ENCODE measurements around the gene CLSTN2.

DNA sequence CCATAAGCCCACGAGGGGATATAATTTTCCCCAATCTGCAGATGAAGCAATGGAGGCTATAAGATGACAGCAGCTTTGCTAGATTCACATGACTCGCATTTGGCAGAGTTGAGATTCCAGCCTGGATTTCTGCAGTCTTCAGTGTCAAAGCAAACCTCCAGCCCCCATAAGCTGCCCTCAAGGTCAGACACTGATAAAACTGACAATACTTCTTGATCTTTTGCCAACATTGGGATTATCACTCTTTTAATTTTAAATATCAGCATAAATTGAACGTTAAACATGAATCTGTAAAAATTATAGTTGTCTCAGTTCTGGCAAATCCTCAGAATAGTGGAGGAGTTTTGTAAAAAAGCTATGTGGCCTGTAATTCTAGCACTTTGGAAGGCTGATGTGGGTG lies 508.8 kb downstream of the CLSTN2 start:
- TF ChIP-seq FOXK2 (IDR thresholded peaks at IDR 0.05) (no peak), SP1 (IDR thresholded peaks at IDR 0.05) (no peak), BHLHE40 (IDR thresholded peaks at IDR 0.05; ENCODE audit: borderline replicate concordance) (no peak), FOXA1 (IDR thresholded peaks at IDR 0.05) (no peak), ZNF384 (IDR thresholded peaks at IDR 0.05) (no peak), FOXM1 (IDR thresholded peaks at IDR 0.05; ENCODE audit: borderline replicate concordance) (no peak), L3MBTL2 (conservative IDR thresholded peaks at IDR 0.05) (no peak), SUZ12 (IDR thresholded peaks at IDR 0.05) (no peak), NFRKB (IDR thresholded peaks at IDR 0.05) (no peak), ARNT (IDR thresholded peaks at IDR 0.05) (no peak), TARDBP (IDR thresholded peaks at IDR 0.05) (no peak), LEF1 (IDR thresholded peaks at IDR 0.05; ENCODE audit: borderline replicate concordance) (no peak), HDGF (IDR thresholded peaks at IDR 0.05; ENCODE audit: borderline replicate concordance) (no peak)
- TF ChIP-seq, protein P1, sequence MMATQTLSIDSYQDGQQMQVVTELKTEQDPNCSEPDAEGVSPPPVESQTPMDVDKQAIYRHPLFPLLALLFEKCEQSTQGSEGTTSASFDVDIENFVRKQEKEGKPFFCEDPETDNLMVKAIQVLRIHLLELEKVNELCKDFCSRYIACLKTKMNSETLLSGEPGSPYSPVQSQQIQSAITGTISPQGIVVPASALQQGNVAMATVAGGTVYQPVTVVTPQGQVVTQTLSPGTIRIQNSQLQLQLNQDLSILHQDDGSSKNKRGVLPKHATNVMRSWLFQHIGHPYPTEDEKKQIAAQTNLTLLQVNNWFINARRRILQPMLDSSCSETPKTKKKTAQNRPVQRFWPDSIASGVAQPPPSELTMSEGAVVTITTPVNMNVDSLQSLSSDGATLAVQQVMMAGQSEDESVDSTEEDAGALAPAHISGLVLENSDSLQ (IDR thresholded peaks at IDR 0.05) = no peak

Measured in HEK293T (cell line).